KMS-11 (cell line): Measurements from ENCODE around the gene KRTAP2-2.

ENCODE experiments used
- H2AFZ ChIP-seq: fragments of 200-600 bp; sonication (generic); 2 replicates; pipeline ENCODE4 v1.6.1; 2016; ENCODE audit warnings: antibody characterized with exemption, mixed run types, low read depth
- H3K27ac ChIP-seq: fragments of 200-600 bp; sonication (generic); 2 replicates; pipeline ENCODE4 v1.6.1; 2016; ENCODE audit warnings: mild to moderate bottlenecking, mixed run types
- H3K27me3 ChIP-seq: fragments of 200-600 bp; sonication (generic); 2 replicates; pipeline ENCODE4 v1.6.1; 2017; ENCODE audit warnings: mild to moderate bottlenecking, low read depth, mixed run types, moderate library complexity; ENCODE audit not compliant: insufficient read depth
- H3K36me3 ChIP-seq: fragments of 200-600 bp; sonication (generic); 2 replicates; pipeline ENCODE4 v1.6.1; 2017; ENCODE audit warnings: mild to moderate bottlenecking, mixed run types; ENCODE audit not compliant: insufficient read depth
- H3K4me1 ChIP-seq: fragments of 200-600 bp; sonication (generic); 2 replicates; pipeline ENCODE4 v1.6.1; 2016; ENCODE audit warnings: mild to moderate bottlenecking, low read depth, mixed run types; ENCODE audit not compliant: poor library complexity, severe bottlenecking
- H3K4me2 ChIP-seq: fragments of 200-600 bp; sonication (generic); 2 replicates; pipeline ENCODE4 v1.7.0; 2016; ENCODE audit warnings: mild to moderate bottlenecking, mixed run types
- H3K4me3 ChIP-seq: fragments of 200-600 bp; sonication (generic); IDR thresholded peaks from 2 replicates; pipeline ENCODE4 v1.6.1; 2017; ENCODE audit warnings: low read depth, low read length, mixed read lengths; ENCODE audit not compliant: insufficient read depth
- H3K79me2 ChIP-seq: fragments of 200-600 bp; sonication (generic); 2 replicates; pipeline ENCODE4 v1.6.1; 2016; ENCODE audit warnings: low read depth, mixed run types; ENCODE audit not compliant: insufficient read depth
- H3K9ac ChIP-seq: fragments of 200-600 bp; sonication (generic); 2 replicates; pipeline ENCODE4 v1.6.1; 2016; ENCODE audit warnings: mild to moderate bottlenecking, mixed run types
- H4K20me1 ChIP-seq: fragments of 200-600 bp; sonication (generic); 2 replicates; pipeline ENCODE4 v1.6.1; 2016; ENCODE audit warnings: mild to moderate bottlenecking, mixed run types; ENCODE audit not compliant: insufficient read depth
- TF ChIP-seq, protein P1 (sequence below): fragments of 200-600 bp; sonication (generic); conservative IDR thresholded peaks from 2 replicates; pipeline ENCODE4 v1.6.1; 2017; ENCODE audit warnings: low read depth, mild to moderate bottlenecking, antibody characterized with exemption, low read length, moderate library complexity, mixed read lengths

KRTAP2-2 gene

DNA sequence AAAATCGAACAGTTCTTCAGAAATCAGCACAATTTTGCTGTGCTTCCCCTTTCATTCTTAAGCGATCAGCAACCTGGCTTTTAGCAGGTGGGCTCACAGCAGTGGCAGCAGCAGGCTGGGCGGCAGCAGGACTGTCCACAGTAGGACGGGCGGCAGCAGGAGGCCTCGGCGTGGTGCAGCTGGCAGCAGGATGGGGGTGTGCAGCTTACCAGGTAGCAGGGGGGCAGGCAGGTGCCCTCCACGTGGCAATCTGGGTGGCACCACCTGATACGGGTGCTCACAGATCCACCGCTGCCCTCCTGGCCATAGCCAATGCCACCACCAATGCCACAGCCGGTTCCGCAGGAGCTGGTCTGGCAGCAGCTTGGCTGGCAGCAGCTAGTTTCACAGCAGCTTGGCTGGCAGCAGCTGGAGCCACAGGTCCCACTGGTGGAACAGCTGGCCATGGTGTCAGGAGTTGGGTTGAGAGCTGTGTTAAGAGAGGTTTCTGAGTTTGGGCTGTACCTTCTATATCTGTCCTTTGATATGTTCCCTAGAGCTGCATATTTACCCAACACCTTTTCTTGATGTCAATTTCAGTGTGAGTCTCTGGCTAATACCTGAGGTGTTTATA is 25.3 kb downstream of the KRTAP2-2 start, which contains the start of gene KRTAP1-4:
KRTAP1-4 (minus strand) TSS at position 563 of the 613 bp plus-strand sequence; CDS start at position 446, 117 bp downstream.
- H3K4me3 ChIP-seq, result no peak within 1 kb of the TSS
- no peaks in the 10 kb centered on the region for H3K27me3 ChIP-seq
- no peak within 1 kb of the TSS for H3K4me2 ChIP-seq
- no peak within 1 kb of the TSS for H2AFZ ChIP-seq
- no peak within 1 kb of the TSS for H3K9ac ChIP-seq
- H3K79me2 ChIP-seq, result no peaks in the 10 kb centered on the region
- H3K4me1 ChIP-seq, result no peaks in the 10 kb centered on the region
- TF ChIP-seq, protein P1, sequence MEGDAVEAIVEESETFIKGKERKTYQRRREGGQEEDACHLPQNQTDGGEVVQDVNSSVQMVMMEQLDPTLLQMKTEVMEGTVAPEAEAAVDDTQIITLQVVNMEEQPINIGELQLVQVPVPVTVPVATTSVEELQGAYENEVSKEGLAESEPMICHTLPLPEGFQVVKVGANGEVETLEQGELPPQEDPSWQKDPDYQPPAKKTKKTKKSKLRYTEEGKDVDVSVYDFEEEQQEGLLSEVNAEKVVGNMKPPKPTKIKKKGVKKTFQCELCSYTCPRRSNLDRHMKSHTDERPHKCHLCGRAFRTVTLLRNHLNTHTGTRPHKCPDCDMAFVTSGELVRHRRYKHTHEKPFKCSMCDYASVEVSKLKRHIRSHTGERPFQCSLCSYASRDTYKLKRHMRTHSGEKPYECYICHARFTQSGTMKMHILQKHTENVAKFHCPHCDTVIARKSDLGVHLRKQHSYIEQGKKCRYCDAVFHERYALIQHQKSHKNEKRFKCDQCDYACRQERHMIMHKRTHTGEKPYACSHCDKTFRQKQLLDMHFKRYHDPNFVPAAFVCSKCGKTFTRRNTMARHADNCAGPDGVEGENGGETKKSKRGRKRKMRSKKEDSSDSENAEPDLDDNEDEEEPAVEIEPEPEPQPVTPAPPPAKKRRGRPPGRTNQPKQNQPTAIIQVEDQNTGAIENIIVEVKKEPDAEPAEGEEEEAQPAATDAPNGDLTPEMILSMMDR, result no peak
- no peaks in the 10 kb centered on the region for H3K36me3 ChIP-seq
- H4K20me1 ChIP-seq, result no peaks in the 10 kb centered on the region
- H3K27ac ChIP-seq, result no peak within 1 kb of the TSS

- Histone ChIP-seq H4K20me1 (no peaks in the 10 kb centered on the region), H3K4me2 (no peak within 1 kb of the TSS), H3K27ac (no peak within 1 kb of the TSS), H2AFZ (no peak within 1 kb of the TSS), H3K4me1 (no peaks in the 10 kb centered on the region), H3K4me3 (no peak within 1 kb of the TSS), H3K27me3 (no peaks in the 10 kb centered on the region), H3K36me3 (no peaks in the 10 kb centered on the region), H3K9ac (no peak within 1 kb of the TSS), H3K79me2 (no peaks in the 10 kb centered on the region)
- TF ChIP-seq, protein P1, result no peak
Measured at GRCh38 chr17:41026715-41027471, 28.1 kb downstream of the KRTAP2-2 start, which contains the start of gene KRTAP1-5. Gene KRTAP1-5, minus strand, starts transcription at chr17:41027208. Its CDS starts 53 bp downstream, at chr17:41027155.

DNA sequence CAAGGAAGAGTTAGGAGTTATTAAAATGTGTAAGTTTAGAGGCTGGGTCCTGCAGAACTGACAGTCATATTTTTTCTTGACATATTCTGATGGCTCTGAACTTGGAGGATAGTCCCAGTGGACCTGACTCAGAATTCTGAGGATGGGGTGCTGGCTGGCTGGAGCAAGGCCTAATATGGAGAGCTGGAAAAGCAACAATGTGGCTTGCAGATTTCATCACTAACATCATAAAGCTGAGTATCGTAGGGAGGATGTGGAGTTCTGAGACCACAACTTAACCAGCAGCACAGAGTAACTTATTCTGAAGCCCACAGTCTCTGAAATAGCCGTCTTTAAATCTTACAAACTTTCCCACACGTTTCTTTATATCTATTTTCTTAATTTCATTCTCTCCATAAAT is 30.3 kb downstream of the KRTAP2-2 start:
- Histone ChIP-seq H3K27ac (no peak overlapping the region), H3K27me3 (no peaks in the 10 kb centered on the region), H2AFZ (no peak overlapping the region), H3K4me2 (no peak overlapping the region), H3K4me1 (no peaks in the 10 kb centered on the region), H3K36me3 (no peaks in the 10 kb centered on the region), H3K79me2 (no peaks in the 10 kb centered on the region), H3K4me3 (no peak overlapping the region), H3K9ac (no peak overlapping the region), H4K20me1 (no peaks in the 10 kb centered on the region)
- TF ChIP-seq, protein P1, result no peak

- no peak overlapping the region for H2AFZ ChIP-seq
- no peak overlapping the region for H3K9ac ChIP-seq
- H3K79me2 ChIP-seq, result no peaks in the 10 kb centered on the region
- no peaks in the 10 kb centered on the region for H3K4me1 ChIP-seq
- no peak overlapping the region for H3K4me2 ChIP-seq
- no peaks in the 10 kb centered on the region for H3K27me3 ChIP-seq
- no peaks in the 10 kb centered on the region for H3K36me3 ChIP-seq
- H3K4me3 ChIP-seq, result no peak overlapping the region
- no peaks in the 10 kb centered on the region for H4K20me1 ChIP-seq
- TF ChIP-seq, protein P1, result no peak
- H3K27ac ChIP-seq, result no peak overlapping the region
Measured at GRCh38 chr17:41020336-41020735, 34.7 kb downstream of the KRTAP2-2 start.
